Measurements from ENCODE around the gene IP6K1. TPM values are rescaled to one million over a fixed set of nuclear protein-coding genes. Genes with fewer than 3 reads are reported as not detected.
A peak's percentile ranks its signal among the peaks of the same experiment; 100 is the strongest.

IP6K1 gene
- total RNA-seq, 2 donors from 2014 or later, result 19.8 to 27.5 TPM

DNA sequence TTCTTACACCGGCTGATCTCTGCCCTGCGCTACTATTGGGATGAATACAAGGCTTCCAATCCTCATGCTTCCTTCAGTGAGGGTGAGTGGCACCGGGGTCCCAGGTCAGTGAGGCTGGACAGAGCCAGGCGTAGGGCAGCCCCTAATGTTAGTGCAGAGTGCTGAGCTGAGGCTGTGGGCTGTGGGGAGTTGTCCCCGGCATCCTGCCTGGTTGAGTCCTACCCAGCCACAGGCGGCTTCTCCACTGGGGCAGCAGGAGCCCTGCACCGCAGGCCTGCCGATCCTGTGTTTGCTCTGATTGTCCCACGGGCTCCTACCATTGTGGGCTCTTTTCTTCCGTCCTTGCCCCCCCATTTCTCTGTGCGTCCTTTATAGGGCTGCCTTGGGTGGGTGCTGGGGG, 83.7 kb downstream of the IP6K1 start:
- H3K27ac ChIP-seq, result no peak overlapping the region
- H3K4me1 ChIP-seq, result no peaks in the 10 kb centered on the region
- no peak for DNase-seq
- no peaks in the 10 kb centered on the region for H3K9me3 ChIP-seq
- intact Hi-C loops (cut with DNase I), result loop anchor here (10.0 kb wide), 1 partner anchor 132 kb away; no protein-coding TSS in a partner anchor
- no peaks in the 10 kb centered on the region for H3K27me3 ChIP-seq
- no peak overlapping the region for H3K4me3 ChIP-seq
- peaks cover 0 to 9% of the 10 kb centered on the region in 2 donors for H3K36me3 ChIP-seq (replicated peaks in 1 of 2; ENCODE audit: insufficient read depth in 1 of 2, low read depth in 2 of 2)
- WGBS, 2 donors, result 85% methylated on average over 11 of the region's 11 CpGs; no CpG with 5 or more reads in 1 of the 2 donors
- TF ChIP-seq CTCF (IDR thresholded peaks at IDR 0.05) (no peak), POLR2A (IDR thresholded peaks at IDR 0.05) (no peak)
- ATAC-seq, result no peak

GRCh38 chr3:49701388-49702077, 84.8 kb downstream of the IP6K1 start:
- DNase-seq, result no peak
- no peaks in the 10 kb centered on the region for H3K4me1 ChIP-seq
- 80 to 84% methylated on average over 16 to 21 of the region's 21 CpGs for WGBS, 2 donors
- peaks cover 0 to 9% of the 10 kb centered on the region in 2 donors for H3K36me3 ChIP-seq (replicated peaks in 1 of 2; ENCODE audit: insufficient read depth in 1 of 2, low read depth in 2 of 2)
- TF ChIP-seq CTCF (IDR thresholded peaks at IDR 0.05), result peak in 4 of 7 experiments; percentile 12 to 29 (median 17)
- no peak for TF ChIP-seq POLR2A (IDR thresholded peaks at IDR 0.05)
- H3K27me3 ChIP-seq, result no peaks in the 10 kb centered on the region
- no peak overlapping the region for H3K4me3 ChIP-seq
- intact Hi-C loops (cut with DNase I), result loop anchor here (10.0 kb wide), 1 partner anchor 133 kb away; no protein-coding TSS in a partner anchor
- H3K27ac ChIP-seq, result no peak overlapping the region
- ATAC-seq, result no peak
- no peaks in the 10 kb centered on the region for H3K9me3 ChIP-seq

DNA sequence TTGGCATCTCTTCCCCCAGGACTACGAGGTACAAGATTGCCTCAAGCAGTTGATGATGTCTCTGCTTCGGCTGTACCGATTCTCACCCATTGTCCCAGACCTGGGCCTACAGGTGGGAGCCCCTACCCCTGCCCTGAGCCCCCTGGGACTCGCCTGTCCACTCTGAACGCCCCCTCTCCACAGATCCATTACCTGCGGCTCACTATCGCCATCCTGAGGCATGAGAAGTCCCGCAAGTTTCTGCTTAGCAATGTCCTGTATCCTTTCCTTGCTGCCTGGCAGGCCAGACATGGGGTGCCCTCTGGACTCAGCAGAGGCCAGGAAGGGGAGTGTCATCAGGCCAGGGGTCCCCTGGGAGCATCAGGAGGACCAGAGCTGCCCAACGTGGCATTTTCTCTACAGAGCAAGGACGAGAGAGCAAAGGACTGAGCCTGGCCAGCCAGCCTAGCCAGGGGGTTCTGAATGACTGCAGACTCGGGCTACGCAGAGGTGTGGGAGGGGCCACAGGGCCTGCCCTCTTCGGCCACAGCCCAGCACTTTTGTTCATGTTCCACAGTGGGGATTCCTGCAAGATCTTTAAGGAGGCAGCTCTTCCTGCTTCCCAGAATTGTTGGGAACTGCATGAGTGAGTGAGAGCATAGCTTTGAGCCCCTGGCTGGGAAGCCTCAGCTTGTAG, 85.8 kb downstream of the IP6K1 start:
- Histone ChIP-seq H3K4me3 (no peak overlapping the region), H3K36me3 (replicated peaks in 1 of 2; ENCODE audit: insufficient read depth in 1 of 2, low read depth in 2 of 2) (peaks cover 0 to 6% of the 10 kb centered on the region in 2 donors), H3K27me3 (no peaks in the 10 kb centered on the region), H3K27ac (no peak overlapping the region), H3K9me3 (no peaks in the 10 kb centered on the region), H3K4me1 (no peaks in the 10 kb centered on the region)
- TF ChIP-seq POLR2A (IDR thresholded peaks at IDR 0.05), result no peak
- TF ChIP-seq CTCF (IDR thresholded peaks at IDR 0.05), result no peak
- ATAC-seq (no peak), DNase-seq (no peak)
- WGBS, 2 donors, result 72 to 78% methylated on average over 5 to 13 of the region's 13 CpGs
- intact Hi-C loops (cut with DNase I), result loop anchor here (10.0 kb wide), 1 partner anchor 134 kb away; no protein-coding TSS in a partner anchor

DNA sequence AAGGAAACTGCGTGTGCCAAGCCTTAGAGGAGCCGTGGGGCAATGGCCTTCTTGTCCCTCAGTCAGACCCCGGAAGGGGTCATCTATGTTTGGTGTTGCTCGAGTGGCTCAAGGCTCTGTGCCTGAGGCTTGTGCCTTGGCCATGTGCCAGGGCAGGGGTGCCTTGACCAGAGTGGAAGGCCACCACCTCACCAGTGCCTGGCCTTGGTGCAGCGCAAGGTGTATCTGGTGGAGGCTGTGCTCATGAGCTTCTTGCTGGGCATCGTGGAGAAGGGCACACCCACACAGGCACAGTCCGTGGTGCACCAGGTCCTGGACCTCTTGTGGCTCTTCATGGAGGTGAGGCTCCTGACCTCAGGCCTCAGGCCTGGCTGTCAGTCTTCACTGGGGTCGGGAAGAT, 86.3 kb downstream of the IP6K1 start:
- no peak for TF ChIP-seq POLR2A (IDR thresholded peaks at IDR 0.05)
- TF ChIP-seq CTCF (IDR thresholded peaks at IDR 0.05), result no peak
- Histone ChIP-seq H3K4me3 (no peak overlapping the region), H3K4me1 (no peaks in the 10 kb centered on the region), H3K27me3 (no peaks in the 10 kb centered on the region), H3K27ac (no peak overlapping the region), H3K36me3 (replicated peaks in 1 of 2; ENCODE audit: insufficient read depth in 1 of 2, low read depth in 2 of 2) (peaks cover 0 to 4% of the 10 kb centered on the region in 2 donors), H3K9me3 (no peaks in the 10 kb centered on the region)
- intact Hi-C loops (cut with DNase I), result loop anchor here (10.0 kb wide), 1 partner anchor 135 kb away; no protein-coding TSS in a partner anchor
- DNase-seq (no peak), ATAC-seq (no peak)
- 78 to 82% methylated on average over 2 to 8 of the region's 8 CpGs for WGBS, 2 donors
